ENCODE measurements around the gene AFP. TPM values are rescaled to one million over a fixed set of nuclear protein-coding genes. Genes with fewer than 3 reads are reported as not detected.

Gene AFP
- total RNA-seq, 1 donor from 2014 or later, result 0.31 TPM

DNA sequence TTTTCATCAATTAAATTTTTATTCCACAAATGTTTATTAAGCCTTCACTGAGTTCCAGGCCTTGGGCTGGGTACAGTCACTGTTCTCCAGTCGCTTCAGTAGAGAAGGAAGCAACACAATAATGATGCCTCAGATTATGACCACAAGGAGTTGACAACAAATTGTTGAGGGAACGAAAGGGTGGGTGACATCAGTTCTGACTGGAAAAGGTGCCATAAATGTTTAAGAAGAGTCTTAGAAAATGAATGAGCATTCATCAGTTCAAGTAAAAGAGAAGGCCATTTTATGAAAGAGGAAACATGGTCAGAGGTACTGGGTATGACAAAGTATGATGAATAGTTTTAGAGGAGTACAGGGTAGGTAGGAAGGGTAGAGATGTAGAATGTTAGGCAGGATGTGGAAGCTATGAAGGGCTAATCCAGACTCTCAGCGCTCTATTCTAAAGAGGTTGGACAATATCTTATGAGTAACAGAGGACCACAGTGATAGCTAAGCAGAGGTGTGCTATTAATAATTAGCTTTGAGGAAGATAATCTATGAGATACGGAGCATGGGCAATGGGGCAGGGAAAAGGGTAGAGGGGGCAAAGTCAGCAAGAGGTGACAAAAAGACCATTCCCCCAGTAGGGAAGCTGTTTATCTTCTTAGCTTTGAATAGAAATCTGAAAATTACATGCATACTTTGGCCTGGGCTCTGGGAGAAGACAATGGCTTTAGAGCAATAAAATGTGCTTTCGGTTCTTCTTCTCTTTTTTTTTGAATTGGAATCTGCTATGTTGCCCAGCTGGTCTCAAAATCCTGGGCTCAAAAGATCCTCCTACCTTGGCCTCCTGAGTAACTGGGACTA, 20.4 kb downstream of the AFP start:
- Mint-ChIP-seq H3K4me3 (no peak overlapping the region), H3K27ac (no peak overlapping the region), H3K27me3 (ENCODE audit: low read depth) (no peaks in the 10 kb centered on the region), H3K9me3 (no peaks in the 10 kb centered on the region), H3K36me3 (no peaks in the 10 kb centered on the region), H3K4me1 (peaks cover 9% of the 10 kb centered on the region)
- TF ChIP-seq, protein P1, sequence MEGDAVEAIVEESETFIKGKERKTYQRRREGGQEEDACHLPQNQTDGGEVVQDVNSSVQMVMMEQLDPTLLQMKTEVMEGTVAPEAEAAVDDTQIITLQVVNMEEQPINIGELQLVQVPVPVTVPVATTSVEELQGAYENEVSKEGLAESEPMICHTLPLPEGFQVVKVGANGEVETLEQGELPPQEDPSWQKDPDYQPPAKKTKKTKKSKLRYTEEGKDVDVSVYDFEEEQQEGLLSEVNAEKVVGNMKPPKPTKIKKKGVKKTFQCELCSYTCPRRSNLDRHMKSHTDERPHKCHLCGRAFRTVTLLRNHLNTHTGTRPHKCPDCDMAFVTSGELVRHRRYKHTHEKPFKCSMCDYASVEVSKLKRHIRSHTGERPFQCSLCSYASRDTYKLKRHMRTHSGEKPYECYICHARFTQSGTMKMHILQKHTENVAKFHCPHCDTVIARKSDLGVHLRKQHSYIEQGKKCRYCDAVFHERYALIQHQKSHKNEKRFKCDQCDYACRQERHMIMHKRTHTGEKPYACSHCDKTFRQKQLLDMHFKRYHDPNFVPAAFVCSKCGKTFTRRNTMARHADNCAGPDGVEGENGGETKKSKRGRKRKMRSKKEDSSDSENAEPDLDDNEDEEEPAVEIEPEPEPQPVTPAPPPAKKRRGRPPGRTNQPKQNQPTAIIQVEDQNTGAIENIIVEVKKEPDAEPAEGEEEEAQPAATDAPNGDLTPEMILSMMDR (IDR thresholded peaks at IDR 0.05; ENCODE audit: unreplicated experiment), result no peak
- DNase-seq (ENCODE audit: low spot score in 2 of 2, unreplicated experiment in 2 of 2), result no peak

- no peaks in the 10 kb centered on the region for H3K9me3 Mint-ChIP-seq
- peaks cover 3% of the 10 kb centered on the region for H3K4me1 Mint-ChIP-seq
- H3K36me3 Mint-ChIP-seq, result no peaks in the 10 kb centered on the region
- no peak overlapping the region for H3K27ac Mint-ChIP-seq
- H3K27me3 Mint-ChIP-seq (ENCODE audit: low read depth), result no peaks in the 10 kb centered on the region
- no peak overlapping the region for H3K4me3 Mint-ChIP-seq
- TF ChIP-seq, protein P1 (IDR thresholded peaks at IDR 0.05; ENCODE audit: unreplicated experiment), result no peak
- DNase-seq (ENCODE audit: low spot score in 2 of 2, unreplicated experiment in 2 of 2), result no peak
Observed at GRCh38 chr4:73458184-73459047, 22.4 kb downstream of the AFP start.

DNA sequence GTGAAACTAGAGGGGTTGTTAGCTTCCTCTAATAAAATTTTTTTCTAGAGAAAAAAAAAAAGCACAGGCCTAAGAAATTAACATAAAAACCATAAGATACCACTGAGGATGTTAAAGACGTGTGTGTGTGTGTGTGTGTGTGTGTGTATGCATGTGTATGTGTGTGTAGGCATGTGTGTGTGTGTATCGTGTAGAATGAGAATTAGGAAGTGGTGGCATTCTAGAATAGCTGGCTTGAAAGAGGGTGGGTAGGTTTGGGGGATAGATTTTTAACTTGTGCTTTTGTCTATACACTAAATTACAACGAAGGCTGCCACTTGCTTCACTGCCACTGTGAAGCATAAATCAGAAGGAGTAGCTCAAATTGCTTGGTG, 23.0 kb downstream of the AFP start:
- Mint-ChIP-seq H3K27me3 (ENCODE audit: low read depth) (no peaks in the 10 kb centered on the region), H3K36me3 (no peaks in the 10 kb centered on the region), H3K4me1 (no peaks in the 10 kb centered on the region), H3K9me3 (no peaks in the 10 kb centered on the region), H3K27ac (no peak overlapping the region), H3K4me3 (no peak overlapping the region)
- DNase-seq (ENCODE audit: low spot score in 2 of 2, unreplicated experiment in 2 of 2), result no peak
- TF ChIP-seq, protein P1 (IDR thresholded peaks at IDR 0.05; ENCODE audit: unreplicated experiment), result no peak

DNA sequence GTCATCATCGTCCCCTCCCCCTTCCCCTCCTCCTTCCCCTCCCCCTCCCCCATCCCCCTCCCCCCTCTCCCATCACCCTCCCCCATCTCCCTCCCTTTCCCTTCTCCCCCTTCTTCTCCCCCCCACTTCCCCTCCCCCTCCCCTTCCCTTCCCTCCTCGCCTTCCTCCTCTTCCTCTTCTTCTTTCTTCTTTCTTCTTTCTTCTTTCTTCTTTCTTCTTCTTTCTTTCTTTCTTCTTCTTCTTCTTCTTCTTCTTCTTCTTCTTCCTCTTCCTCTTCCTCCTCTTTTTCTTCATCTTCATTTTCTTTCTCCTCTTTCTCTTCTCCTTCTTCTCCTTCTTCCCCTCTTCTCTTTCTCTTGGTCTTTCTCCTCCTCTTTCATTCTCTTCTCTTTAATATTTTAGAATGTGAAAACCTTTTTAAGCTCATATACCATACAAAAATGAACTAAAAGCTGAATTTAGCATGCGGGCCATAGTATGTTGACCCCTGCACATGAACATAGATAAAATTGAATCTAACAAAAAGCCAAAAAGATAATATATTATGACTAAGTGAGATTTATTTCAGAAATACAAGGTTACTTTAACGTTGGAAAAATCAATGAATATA, 25.0 kb downstream of the AFP start:
- Mint-ChIP-seq H3K9me3 (peaks cover 8% of the 10 kb centered on the region), H3K27ac (no peak overlapping the region), H3K27me3 (ENCODE audit: low read depth) (no peaks in the 10 kb centered on the region), H3K4me3 (no peak overlapping the region), H3K4me1 (no peaks in the 10 kb centered on the region), H3K36me3 (no peaks in the 10 kb centered on the region)
- TF ChIP-seq, protein P1 (IDR thresholded peaks at IDR 0.05; ENCODE audit: unreplicated experiment), result no peak
- no peak for DNase-seq (ENCODE audit: low spot score in 2 of 2, unreplicated experiment in 2 of 2)

- peaks cover 3% of the 10 kb centered on the region for H3K27me3 Mint-ChIP-seq (ENCODE audit: low read depth)
- H3K27ac Mint-ChIP-seq, result no peak overlapping the region
- H3K4me1 Mint-ChIP-seq, result no peaks in the 10 kb centered on the region
- no peak for DNase-seq (ENCODE audit: low spot score in 2 of 2, unreplicated experiment in 2 of 2)
- no peaks in the 10 kb centered on the region for H3K36me3 Mint-ChIP-seq
- no peak overlapping the region for H3K4me3 Mint-ChIP-seq
- H3K9me3 Mint-ChIP-seq, result peaks cover 31% of the 10 kb centered on the region
- TF ChIP-seq, protein P1 (IDR thresholded peaks at IDR 0.05; ENCODE audit: unreplicated experiment), result no peak
Observed at GRCh38 chr4:73468170-73468569, 32.1 kb downstream of the AFP start.
